HepG2 (cell line): Measurements from ENCODE around the gene TLK1. TPM values are rescaled to one million over a fixed set of nuclear protein-coding genes. Genes with fewer than 3 reads are reported as not detected.

Experiments
- ARID5B ChIP-seq: IDR thresholded peaks from 2 replicates; pipeline ENCODE4 v1.4.0; 2020; ENCODE audit warnings: mild to moderate bottlenecking, missing genetic modification reagents
- ATF7-NPFF ChIP-seq: sonication (generic); formaldehyde crosslinking; IDR thresholded peaks from 2 replicates; pipeline ENCODE4 v1.8.1; 2023; ENCODE audit warnings: mild to moderate bottlenecking, low read depth, missing genetic modification reagents, moderate library complexity
- BHLHE40 ChIP-seq: IDR thresholded peaks from 2 replicates; pipeline ENCODE4 v1.6.1; 2011; ENCODE audit warnings: low read length, improper control_type of control experiment
- CENPT ChIP-seq: sonication (generic); formaldehyde crosslinking; IDR thresholded peaks from 2 replicates; pipeline ENCODE4 v1.8.0; 2022; ENCODE audit warnings: low read depth, mild to moderate bottlenecking, moderate library complexity, missing genetic modification reagents
- ETV6 ChIP-seq: sonication (generic); formaldehyde crosslinking; conservative IDR thresholded peaks from 2 replicates; pipeline ENCODE4 v1.4.0; 2020; ENCODE audit warnings: missing genetic modification reagents
- GATAD2A ChIP-seq: IDR thresholded peaks from 2 replicates; pipeline ENCODE4 v1.6.1; 2016
- GRHL1 ChIP-seq: sonication (generic); formaldehyde crosslinking; conservative IDR thresholded peaks from 2 replicates; pipeline ENCODE4 v1.8.0; 2022; ENCODE audit warnings: missing genetic modification reagents
- KMT2B ChIP-seq: IDR thresholded peaks from 2 replicates; pipeline ENCODE4 v1.6.1; 2016; ENCODE audit warnings: missing genetic modification reagents, missing compliant biosample characterization
- NFRKB ChIP-seq: fragments of 450-650 bp; IDR thresholded peaks from 2 replicates; pipeline ENCODE4 v1.6.1; 2017
- PHF21A ChIP-seq: sonication (generic); formaldehyde crosslinking; IDR thresholded peaks from 2 replicates; pipeline ENCODE4 v1.5.0; 2020; ENCODE audit warnings: mild to moderate bottlenecking, missing genetic modification reagents
- SMAD9 ChIP-seq: sonication (generic); formaldehyde crosslinking; IDR thresholded peaks from 2 replicates; pipeline ENCODE4 v1.5.1; 2020; ENCODE audit warnings: mild to moderate bottlenecking, missing genetic modification reagents
- TOPORS ChIP-seq: sonication (generic); formaldehyde crosslinking; IDR thresholded peaks from 2 replicates; pipeline ENCODE4 v1.8.0; 2023; ENCODE audit warnings: mild to moderate bottlenecking, missing genetic modification reagents
- ZNF225 ChIP-seq: sonication (generic); formaldehyde crosslinking; IDR thresholded peaks from 2 replicates; pipeline ENCODE4 v1.4.0; 2020; ENCODE audit warnings: mild to moderate bottlenecking, missing genetic modification reagents
- ZNF383 ChIP-seq: sonication (generic); formaldehyde crosslinking; IDR thresholded peaks from 2 replicates; pipeline ENCODE4 v1.4.0; 2020; ENCODE audit warnings: missing genetic modification reagents, mild to moderate bottlenecking, borderline replicate concordance
- ZNF546 ChIP-seq: sonication (generic); formaldehyde crosslinking; conservative IDR thresholded peaks from 2 replicates; pipeline ENCODE4 v1.8.1; 2023; ENCODE audit warnings: mild to moderate bottlenecking, missing genetic modification reagents
- ZNF550 ChIP-seq: sonication (generic); formaldehyde crosslinking; IDR thresholded peaks from 2 replicates; pipeline ENCODE4 v1.4.0; 2020; ENCODE audit warnings: mild to moderate bottlenecking, missing genetic modification reagents, borderline replicate concordance
- ZNF572 ChIP-seq: sonication (generic); formaldehyde crosslinking; IDR thresholded peaks from 2 replicates; pipeline ENCODE4 v1.5.1; 2020; ENCODE audit warnings: mild to moderate bottlenecking, missing genetic modification reagents
- ZNF619 ChIP-seq: sonication (generic); formaldehyde crosslinking; IDR thresholded peaks from 2 replicates; pipeline ENCODE4 v1.4.0; 2020; ENCODE audit warnings: mild to moderate bottlenecking, missing genetic modification reagents
- ZNF678 ChIP-seq: sonication (generic); formaldehyde crosslinking; IDR thresholded peaks from 2 replicates; pipeline ENCODE4 v1.4.0; 2020; ENCODE audit warnings: mild to moderate bottlenecking, missing genetic modification reagents
- ZNF713 ChIP-seq: sonication (generic); formaldehyde crosslinking; IDR thresholded peaks from 2 replicates; pipeline ENCODE4 v1.4.0; 2020; ENCODE audit warnings: mild to moderate bottlenecking, missing genetic modification reagents
- polyA plus RNA-seq, 8 experiments: library from polyadenylated mRNA; depleted of rRNA in 3 of 8; stranded (reverse) in 7 of 8; unstranded in 1 of 8; fragments of >200 nt; fragmentation: Illumina TruSeq in 4 of 8; extraction: Trizol in 4 of 8; gene quantifications; 2 replicates each; pipeline versions ENCODE4 v1.2.1 to v1.2.3, GENCODE V29; 2011 to 2016; ENCODE audit warnings: low read depth in 4 of 8, missing spikeins in 1 of 8, mixed read lengths in 1 of 8; ENCODE audit not compliant: insufficient read depth in 1 of 8
- total RNA-seq, 5 experiments: library from RNA; depleted of rRNA; stranded (reverse); fragments of >200 nt; fragmentation: Illumina TruSeq; extraction: Trizol; gene quantifications; 2 replicates each; pipeline ENCODE4 v1.2.3, GENCODE V29; 2016; ENCODE audit warnings: low read depth in 1 of 5
- TF ChIP-seq, protein P1 (sequence below): IDR thresholded peaks from 2 replicates; pipeline ENCODE4 v1.6.1; 2016; ENCODE audit warnings: mild to moderate bottlenecking, missing biosample characterization, missing genetic modification reagents
- TF ChIP-seq, protein P2 (sequence below): sonication (generic); formaldehyde crosslinking; conservative IDR thresholded peaks from 2 replicates; pipeline ENCODE4 v1.4.0; 2020; ENCODE audit warnings: missing genetic modification reagents
- TF ChIP-seq, protein P3 (sequence below): sonication (generic); formaldehyde crosslinking; IDR thresholded peaks from 2 replicates; pipeline ENCODE4 v1.5.0; 2020; ENCODE audit warnings: mild to moderate bottlenecking, missing genetic modification reagents, borderline replicate concordance

TLK1 gene
- total and polyA plus RNA-seq, 2 of the 13 experiments (the other 11 are each of a cell fraction or from before 2014, with no cell fraction given): 16.8 to 28.7 TPM

DNA sequence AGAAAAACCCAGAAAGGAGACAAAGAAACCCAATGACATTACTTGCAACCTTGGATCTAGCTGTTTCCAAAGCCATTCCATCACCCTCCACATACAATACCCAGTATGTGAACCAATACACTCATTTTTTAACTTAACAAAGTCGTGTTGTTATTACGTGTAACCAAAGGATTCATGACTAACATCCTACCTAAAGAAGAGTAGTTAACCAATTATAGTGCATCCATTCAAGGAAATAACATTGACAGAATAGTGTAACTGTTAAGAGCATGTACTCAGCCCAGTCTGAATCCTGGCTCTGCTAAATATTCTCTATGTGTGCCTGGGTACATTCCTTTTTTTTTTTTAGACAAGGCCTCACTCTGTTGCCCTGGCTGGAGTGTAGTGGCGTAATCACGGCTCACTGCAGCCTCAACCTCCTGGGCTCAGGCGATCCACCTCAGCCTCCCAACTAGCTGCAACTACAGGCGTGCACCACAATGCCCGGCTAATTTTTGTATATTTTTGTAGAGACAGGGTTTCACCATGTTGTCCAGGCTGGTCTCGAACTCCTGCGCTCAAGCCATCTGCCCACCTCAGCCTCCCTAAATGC is 9.9 kb downstream of the TLK1 start (continued):
- TF ChIP-seq GRHL1 (CRISPR knock-in tag) (no peak), ETV6 (CRISPR knock-in tag) (no peak), ZNF225 (no peak), GATAD2A (CRISPR knock-in tag) (no peak; the same call in 1 of the 2 replicates), ZNF546 (CRISPR knock-in tag) (no peak), TOPORS (CRISPR knock-in tag) (no peak), SMAD9 (CRISPR knock-in tag) (no peak), ATF7-NPFF (no peak), ZNF572 (CRISPR knock-in tag) (no peak), ARID5B (CRISPR knock-in tag) (no peak), NFRKB (no peak), KMT2B (CRISPR knock-in tag) (no peak), BHLHE40 (no peak), ZNF678 (no peak), ZNF550 (no peak), ZNF383 (no peak), CENPT (CRISPR knock-in tag) (no peak), PHF21A (CRISPR knock-in tag) (no peak), ZNF619 (CRISPR knock-in tag) (no peak), ZNF713 (CRISPR knock-in tag) (no peak)
- TF ChIP-seq, protein P1, sequence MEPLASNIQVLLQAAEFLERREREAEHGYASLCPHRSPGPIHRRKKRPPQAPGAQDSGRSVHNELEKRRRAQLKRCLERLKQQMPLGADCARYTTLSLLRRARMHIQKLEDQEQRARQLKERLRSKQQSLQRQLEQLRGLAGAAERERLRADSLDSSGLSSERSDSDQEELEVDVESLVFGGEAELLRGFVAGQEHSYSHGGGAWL: no peak
- TF ChIP-seq, protein P2, sequence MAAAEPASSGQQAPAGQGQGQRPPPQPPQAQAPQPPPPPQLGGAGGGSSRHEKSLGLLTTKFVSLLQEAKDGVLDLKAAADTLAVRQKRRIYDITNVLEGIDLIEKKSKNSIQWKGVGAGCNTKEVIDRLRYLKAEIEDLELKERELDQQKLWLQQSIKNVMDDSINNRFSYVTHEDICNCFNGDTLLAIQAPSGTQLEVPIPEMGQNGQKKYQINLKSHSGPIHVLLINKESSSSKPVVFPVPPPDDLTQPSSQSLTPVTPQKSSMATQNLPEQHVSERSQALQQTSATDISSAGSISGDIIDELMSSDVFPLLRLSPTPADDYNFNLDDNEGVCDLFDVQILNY: no peak
- TF ChIP-seq, protein P3, sequence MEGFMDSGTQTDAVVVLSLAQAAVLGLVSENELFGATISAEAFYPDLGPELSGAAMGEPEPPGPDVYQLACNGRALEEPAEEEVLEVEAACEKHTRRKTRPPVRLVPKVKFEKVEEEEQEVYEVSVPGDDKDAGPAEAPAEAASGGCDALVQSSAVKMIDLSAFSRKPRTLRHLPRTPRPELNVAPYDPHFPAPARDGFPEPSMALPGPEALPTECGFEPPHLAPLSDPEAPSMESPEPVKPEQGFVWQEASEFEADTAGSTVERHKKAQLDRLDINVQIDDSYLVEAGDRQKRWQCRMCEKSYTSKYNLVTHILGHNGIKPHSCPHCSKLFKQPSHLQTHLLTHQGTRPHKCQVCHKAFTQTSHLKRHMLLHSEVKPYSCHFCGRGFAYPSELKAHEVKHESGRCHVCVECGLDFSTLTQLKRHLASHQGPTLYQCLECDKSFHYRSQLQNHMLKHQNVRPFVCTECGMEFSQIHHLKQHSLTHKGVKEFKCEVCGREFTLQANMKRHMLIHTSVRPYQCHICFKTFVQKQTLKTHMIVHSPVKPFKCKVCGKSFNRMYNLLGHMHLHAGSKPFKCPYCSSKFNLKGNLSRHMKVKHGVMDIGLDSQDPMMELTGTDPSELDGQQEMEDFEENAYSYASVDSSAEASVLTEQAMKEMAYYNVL (CRISPR knock-in tag): no peak
